HG03108 (cell line): ENCODE results near the gene LIPC.

ENCODE experiments used
- ATAC-seq: cut with Tn5 transposase; IDR thresholded peaks from one replicate; pipeline ENCODE4 v1.9.1; 2021; ENCODE audit warnings: moderate library complexity; ENCODE audit not compliant: unreplicated experiment

Gene LIPC

DNA sequence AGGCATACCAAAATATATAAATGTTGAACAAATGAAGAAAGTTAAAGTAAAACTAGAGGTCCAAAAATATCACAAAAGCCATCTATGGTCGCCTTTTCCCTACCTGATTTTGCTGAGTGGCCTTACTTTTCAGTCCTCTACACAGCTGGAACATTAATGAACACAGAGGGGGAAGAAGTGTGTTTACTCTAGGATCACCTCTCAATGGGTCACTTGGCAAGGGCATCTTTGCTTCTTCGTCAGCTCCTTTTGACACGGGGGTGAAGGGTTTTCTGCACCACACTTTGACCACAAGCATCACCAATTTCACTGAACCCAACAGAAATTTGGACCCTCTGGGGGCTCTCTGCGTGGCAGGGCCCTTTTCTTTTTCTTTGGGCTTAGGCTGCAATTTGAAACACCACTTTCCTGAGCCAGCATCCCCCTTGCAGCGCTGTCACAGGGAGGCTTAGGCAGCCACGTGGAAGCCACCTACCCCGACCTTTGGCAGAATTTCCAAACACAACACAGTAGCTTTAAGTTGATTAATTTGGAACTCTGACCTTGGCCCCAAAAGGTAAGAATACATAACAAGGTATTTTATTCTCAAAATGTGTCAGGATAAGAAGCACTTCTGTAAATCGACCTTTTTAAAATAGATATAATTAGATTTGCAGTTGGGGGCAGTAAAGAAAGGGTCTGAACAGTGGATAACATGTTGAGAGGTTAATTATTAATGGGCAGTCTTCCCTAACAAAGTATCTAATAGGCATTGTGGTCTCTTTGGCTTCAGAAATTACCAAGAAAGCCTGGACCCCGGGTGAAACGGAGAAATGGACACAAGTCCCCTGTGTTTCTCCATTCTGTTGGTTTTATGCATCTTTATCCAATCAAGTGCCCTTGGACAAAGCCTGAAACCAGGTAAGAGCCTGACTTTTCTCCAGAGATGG lies at the start of gene LIPC:
Gene LIPC (plus strand): TSS at position 771 of the 929 bp plus-strand sequence. CDS start 42 bp downstream, at position 813.
- ATAC-seq: no peak

- ATAC-seq: no peak
Measured at GRCh38 chr15:58383876-58384275, 47.9 kb upstream of the LIPC start.

DNA sequence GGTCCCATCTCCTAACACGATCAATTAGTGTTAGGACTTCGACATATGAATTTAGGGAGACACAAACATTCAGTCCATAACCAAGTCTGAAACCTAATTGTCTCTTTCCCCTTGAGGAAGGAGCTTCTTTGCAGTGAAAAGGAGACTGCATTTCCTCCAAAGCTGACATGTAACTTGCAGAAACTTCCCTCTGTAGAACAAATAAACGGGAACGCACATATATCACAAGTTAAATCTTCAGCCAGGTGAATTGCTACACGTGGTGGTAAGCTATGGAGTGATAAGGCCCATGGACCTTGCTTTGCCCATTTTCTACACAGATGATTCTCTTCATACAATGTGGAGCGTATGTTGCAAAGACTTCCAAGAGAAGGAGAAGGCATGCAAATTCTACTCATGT lies 47.1 kb upstream of the LIPC start:
- no peak for ATAC-seq

GRCh38 chr15:58386081-58386480 lies 45.7 kb upstream of the LIPC start:
- no peak for ATAC-seq

DNA sequence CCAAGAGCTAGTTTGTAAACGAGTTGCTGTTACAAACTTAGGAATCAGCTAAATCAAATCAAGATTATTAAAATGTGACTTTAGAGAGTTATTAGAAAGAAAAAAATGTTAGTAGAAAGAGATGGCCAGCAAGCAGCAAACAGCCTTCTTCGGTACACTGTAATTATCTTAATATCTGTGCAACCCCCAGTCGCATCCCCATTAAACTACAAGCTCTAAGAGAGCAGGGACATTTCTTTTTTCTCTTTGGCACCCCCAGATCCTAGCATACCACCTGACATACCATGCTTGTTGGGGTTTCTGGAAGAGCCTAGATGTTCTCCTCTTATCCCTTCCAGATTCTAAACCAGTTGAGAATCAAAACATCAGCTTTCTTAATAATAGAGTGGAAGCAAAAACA lies 45.1 kb upstream of the LIPC start:
- no peak for ATAC-seq

DNA sequence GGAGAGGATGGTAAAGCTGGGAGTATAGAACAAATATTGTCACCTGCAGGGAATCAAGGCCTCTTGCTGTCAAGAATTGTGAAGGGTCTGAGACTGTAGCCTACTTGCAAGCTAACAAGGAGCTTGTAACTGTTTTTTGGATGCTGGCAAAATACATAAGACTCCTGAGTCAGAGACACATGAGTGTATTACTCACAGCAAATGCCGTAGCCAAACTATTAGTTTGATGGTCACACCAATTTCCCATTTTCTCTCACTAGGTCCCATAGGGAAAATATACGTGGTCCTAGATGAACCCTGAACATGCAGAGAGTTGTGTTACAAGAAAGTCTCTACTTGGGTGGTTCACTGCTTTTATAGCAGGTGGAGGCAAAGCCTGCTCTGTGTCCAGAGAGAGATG lies 44.7 kb upstream of the LIPC start:
- no peak for ATAC-seq

DNA sequence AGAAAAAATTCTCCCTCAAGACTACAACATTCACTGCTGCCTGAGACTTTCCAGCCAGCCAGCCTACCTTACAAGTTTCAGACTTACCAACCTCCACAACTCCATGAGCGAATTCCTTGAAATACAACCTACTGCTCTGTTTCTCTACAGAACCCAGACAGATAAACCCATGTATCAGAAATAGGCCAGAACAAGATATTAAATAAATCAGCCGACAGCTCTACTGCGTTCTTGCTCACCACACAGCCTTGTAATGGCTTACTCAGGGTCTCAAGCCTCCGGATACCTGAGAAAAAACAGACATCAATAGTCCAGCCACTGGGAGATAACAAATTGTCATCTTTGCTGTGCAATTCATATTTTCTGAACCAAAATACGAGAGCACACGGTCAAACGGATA lies 43.6 kb upstream of the LIPC start:
- ATAC-seq: no peak

GRCh38 chr15:58390118-58390517 lies 41.7 kb upstream of the LIPC start:
- ATAC-seq: no peak

GRCh38 chr15:58390655-58391054 lies 41.1 kb upstream of the LIPC start:
- ATAC-seq: no peak

DNA sequence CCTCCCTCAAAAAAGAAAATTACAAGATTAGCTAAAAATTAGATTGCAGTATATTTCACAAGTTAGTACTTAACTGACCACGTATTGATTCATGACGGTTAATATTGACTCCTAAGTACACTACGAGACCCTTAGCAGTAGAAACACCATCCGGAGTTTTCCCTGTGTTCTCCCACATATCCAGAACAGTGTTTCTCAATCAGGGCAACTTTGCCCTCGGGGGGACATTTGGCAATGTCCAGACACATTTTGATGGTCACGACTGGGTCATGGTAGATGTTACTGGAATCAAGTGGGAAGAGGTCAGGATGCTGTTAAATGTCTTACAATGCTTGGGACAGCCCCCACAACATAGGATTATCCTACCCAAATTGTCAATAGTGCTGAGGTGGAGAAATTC lies 40.7 kb upstream of the LIPC start:
- ATAC-seq: no peak

GRCh38 chr15:58392141-58392540 lies 39.6 kb upstream of the LIPC start:
- no peak for ATAC-seq

DNA sequence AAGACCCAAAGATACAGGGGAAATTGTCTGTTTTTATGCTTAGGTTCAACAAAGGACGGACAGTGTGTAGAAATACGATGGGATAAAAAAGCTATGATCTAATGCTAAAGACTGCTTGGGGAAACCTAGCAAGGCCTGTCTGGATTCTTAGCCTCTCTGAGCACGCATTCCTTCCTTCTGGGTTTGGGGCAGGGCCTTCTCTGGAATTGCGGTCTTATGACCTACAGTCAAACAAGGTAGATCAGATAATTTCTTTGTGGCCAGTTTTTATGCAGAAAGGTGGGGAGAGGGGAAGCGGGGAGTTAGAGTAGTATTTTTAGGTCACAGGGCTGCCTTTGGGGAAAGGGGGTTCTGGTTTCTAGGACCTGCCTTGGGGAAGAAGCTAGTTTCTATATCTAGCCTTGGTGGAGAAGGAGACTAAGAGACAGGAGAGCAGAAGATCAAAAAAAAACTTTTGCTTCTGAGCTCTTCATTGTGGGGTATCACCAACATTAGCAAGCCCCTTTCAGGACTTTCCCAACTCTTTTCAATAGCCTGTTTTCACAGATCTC lies 39.1 kb upstream of the LIPC start:
- no peak for ATAC-seq

DNA sequence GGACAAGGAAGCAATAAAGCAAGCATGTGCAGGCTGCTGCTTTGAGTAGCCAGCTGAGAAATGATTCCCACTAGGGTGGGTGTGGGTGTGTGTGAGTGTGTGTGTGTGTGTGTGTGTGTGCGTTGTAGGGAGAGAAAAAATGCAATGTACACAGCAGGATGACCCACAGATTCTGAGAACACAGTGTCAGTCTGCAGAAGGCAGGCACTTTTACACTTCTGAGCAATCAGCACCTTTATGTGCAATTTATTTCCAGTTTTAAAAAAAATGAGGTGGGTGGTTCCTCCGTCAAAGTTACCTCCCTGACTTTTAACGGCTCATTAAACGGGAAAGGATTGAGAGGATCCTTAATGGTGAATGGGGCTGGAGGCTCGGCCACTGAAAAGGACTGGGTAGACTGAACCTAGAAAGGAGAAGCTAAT lies 38.5 kb upstream of the LIPC start:
- no peak for ATAC-seq

- ATAC-seq: no peak
Measured at GRCh38 chr15:58396181-58396580, 35.6 kb upstream of the LIPC start.

DNA sequence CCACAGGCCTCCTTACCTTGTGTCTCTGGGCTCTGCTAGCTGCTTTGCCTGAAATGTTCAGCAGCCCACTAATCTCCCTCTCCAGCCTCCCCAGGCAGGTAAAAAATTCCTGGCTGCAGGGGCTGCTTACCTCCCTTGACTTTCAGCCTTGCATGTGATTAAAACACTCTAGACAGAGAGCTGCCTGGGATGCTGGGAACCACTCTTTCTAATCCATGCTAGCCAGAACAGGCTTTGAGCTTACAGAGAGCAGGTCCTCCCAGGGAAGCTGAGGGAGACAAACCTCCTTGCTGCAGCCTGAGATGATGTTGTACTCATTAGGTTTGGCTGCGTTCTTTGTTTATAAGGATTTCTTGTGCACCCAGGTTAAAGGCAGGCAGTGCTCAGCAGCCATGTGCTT lies 33.7 kb upstream of the LIPC start:
- no peak for ATAC-seq

GRCh38 chr15:58398643-58399042 lies 33.1 kb upstream of the LIPC start:
- ATAC-seq: no peak

DNA sequence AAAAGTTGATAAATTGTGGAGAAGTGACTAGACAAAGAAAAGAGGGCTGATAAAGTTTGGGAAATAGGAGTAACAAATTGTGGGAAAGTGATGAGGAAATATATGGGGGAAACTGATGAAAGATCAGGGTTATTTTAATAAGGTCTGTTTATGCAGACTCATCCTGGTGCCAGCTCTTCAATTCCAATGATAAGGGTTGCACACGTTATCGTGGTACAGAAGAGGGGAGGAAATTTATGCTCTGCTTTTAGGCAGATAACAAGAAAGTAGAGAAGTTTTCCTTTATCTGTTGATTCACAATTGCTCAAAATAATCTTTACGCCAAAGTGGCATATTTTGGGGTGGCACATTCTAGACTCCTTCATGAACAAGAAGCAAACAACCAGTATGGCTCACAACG lies 32.1 kb upstream of the LIPC start:
- no peak for ATAC-seq

DNA sequence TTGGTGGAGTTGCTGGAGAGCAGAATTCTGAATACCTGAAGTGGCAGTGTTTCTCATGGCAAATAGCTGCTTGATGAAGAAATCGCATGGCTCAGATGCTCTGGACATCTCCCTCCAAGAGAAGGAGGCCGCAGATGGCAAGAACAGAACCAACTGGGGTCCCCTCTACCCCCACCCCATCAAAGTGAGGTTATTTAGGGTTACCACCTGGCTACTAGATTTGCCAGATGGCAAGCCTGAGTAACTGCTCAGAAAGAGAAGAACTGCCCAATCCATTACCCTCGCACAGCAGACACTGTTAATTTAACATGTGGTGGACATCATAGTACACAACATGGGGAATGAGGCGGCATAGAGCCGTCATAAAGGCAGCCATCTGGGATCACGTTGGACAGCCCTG lies 30.5 kb upstream of the LIPC start:
- no peak for ATAC-seq

DNA sequence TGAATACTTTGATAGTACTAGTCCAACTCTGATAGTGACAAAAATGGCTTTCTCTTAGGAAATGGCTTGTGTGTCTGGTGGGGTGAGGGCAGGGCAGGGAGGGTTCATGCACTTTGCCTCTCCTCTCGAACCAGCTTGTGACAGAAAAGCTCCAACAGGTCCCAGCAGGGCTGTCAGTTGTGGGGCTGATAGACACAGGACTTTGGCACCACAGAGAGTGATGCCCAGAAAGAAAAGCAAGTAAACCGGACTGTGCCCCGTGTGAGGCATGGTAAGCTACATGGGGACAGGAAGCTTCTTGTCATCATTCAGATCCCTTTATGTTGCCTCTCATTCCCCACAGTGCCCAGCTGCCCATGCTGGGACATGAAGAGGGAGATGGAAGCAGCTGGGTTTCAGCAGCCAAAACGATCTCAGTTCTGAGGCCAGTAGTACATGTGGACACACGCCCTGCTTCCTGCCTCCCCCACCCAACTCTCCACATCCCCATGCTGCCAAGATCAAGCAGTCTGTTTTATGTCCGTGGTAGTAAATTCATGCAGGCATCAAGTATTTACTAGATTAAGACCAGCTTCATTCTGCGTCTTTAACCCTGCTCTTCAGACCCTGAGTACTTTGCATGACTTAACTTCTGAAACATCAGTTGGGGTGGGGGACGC lies 29.7 kb upstream of the LIPC start:
- no peak for ATAC-seq

DNA sequence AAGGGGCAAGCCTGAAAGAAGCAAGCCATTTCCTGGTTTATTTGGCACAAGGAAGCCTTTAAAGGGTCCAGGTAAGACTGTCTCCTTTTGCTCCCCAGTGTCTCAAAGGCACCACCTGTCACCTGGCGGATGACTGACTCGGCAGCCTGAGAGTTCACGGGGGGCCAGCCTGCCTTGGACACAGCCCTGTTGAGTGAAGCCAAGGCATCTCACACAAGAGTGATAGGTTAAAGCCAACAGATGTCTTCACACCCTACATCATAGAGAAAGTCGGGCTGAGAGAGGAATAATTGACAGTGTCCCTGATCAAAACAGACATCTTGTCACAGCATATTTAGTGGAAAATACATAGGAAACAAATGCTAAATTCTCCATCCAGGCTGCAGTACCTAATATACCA lies 28.2 kb upstream of the LIPC start:
- ATAC-seq: no peak

- no peak for ATAC-seq
Measured at GRCh38 chr15:58404020-58404419, 27.8 kb upstream of the LIPC start.

GRCh38 chr15:58404722-58405121 lies 27.1 kb upstream of the LIPC start:
- ATAC-seq: no peak
